Uterus (tissue), 2 donors: ENCODE results near the gene LTV1.
"Not testable (repeated sequence)": the region's sequence is repeated elsewhere in the genome, so short reads cannot be mapped to it uniquely, and the experiment has no call there.

Experiments used
- CTCF ChIP-seq, 4 experiments: fragments of 200-600 bp in 2 of 4; fragments of 450-650 bp in 2 of 4; sonication (generic) in 2 of 4; IDR thresholded peaks; one replicate each; pipeline ENCODE4 v1.5.1; 2016 to 2019; ENCODE audit warnings: antibody characterized with exemption in 4 of 4, mild to moderate bottlenecking in 2 of 4, moderate library complexity in 1 of 4
- POLR2A ChIP-seq, 2 donors: fragments of 450-650 bp; IDR thresholded peaks; one replicate each; pipeline ENCODE4 v1.6.1; 2016; ENCODE audit warnings: antibody characterized with exemption in 2 of 2, mild to moderate bottlenecking in 1 of 2, moderate library complexity in 1 of 2

- TF ChIP-seq CTCF, POLR2A (IDR thresholded peaks at IDR 0.05): not testable (repeated sequence)
Observed at GRCh38 chr6:143855057-143855456, 11.9 kb downstream of the LTV1 start.
